Epithelial cell of esophagus (primary cell): ENCODE data around the gene MEGF11.

Experiments
- DNase-seq: peaks from one replicate; pipeline ENCODE4 v3.0.0; 2010; ENCODE audit warnings: low read depth
- H3K4me3 ChIP-seq: 2 replicates; pipeline ENCODE4 v1.5.1; 2011; ENCODE audit warnings: mild to moderate bottlenecking, low read length, control low read depth
- CTCF ChIP-seq: IDR thresholded peaks from 2 replicates; pipeline ENCODE4 v1.5.1; 2011; ENCODE audit warnings: low read depth, mild to moderate bottlenecking, low read length, control low read depth, inconsistent platforms; ENCODE audit not compliant: insufficient read depth; ENCODE audit errors: missing control alignments

The MEGF11 gene

GRCh38 chr15:65903296-65904073 is 350.1 kb downstream of the MEGF11 start:
- no peak for DNase-seq

GRCh38 chr15:65902373-65902772 is 351.2 kb downstream of the MEGF11 start:
- TF ChIP-seq CTCF = no peak
- no peak overlapping the region for H3K4me3 ChIP-seq
- DNase-seq = peak; percentile 98

More at GRCh38 chr15:65903296-65904073, 350.1 kb downstream of the MEGF11 start:
- H3K4me3 ChIP-seq = no peak overlapping the region
- no peak for TF ChIP-seq CTCF

GRCh38 chr15:65901836-65902235 is 351.7 kb downstream of the MEGF11 start:
- no peak for DNase-seq
- TF ChIP-seq CTCF = no peak
- no peak overlapping the region for H3K4me3 ChIP-seq

- no peak for TF ChIP-seq CTCF
- DNase-seq = peak; percentile 24
- no peak overlapping the region for H3K4me3 ChIP-seq
Measured at GRCh38 chr15:65901336-65901735, 352.2 kb downstream of the MEGF11 start.

GRCh38 chr15:65900488-65900887 is 353.1 kb downstream of the MEGF11 start:
- no peak for TF ChIP-seq CTCF
- DNase-seq = no peak
- H3K4me3 ChIP-seq = no peak overlapping the region

- no peak for TF ChIP-seq CTCF
- no peak for DNase-seq
- no peak overlapping the region for H3K4me3 ChIP-seq
Measured at GRCh38 chr15:65896236-65896635, 357.3 kb downstream of the MEGF11 start.

GRCh38 chr15:65893060-65893459 is 360.5 kb downstream of the MEGF11 start:
- DNase-seq = no peak
- TF ChIP-seq CTCF = no peak

More at GRCh38 chr15:65893060-65893459, 360.5 kb downstream of the MEGF11 start:
- no peak overlapping the region for H3K4me3 ChIP-seq
